ENCODE data around the gene PAQR6. TPM values are rescaled to one million over a fixed set of nuclear protein-coding genes. Genes with fewer than 3 reads are reported as not detected.

The PAQR6 gene
- total RNA-seq, 3 donors from 2014 or later (not counting 1 experiment from before 2014, with no cell fraction given) = 2.6 to 5.5 (median 3.5) TPM

DNA sequence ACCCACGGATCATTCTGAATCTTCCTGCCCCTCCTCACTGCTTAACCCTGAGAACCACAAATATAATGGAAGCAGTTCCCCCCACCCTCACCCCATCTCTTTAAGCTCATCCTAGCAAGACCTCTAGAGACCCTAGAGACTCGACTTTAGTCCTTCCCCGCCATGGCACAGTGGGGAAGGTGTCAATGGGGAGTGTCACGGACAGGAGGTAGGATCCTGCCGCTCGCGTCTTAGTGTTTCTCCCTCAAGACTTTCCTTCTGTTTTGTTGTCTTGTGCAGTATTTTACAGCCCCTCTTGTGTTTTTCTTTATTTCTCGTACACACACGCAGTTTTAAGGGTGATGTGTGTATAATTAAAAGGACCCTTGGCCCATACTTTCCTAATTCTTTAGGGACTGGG, 35.7 kb downstream of the PAQR6 start:
- H3K4me1 Mint-ChIP-seq = peaks cover 20 to 25% of the 10 kb centered on the region in 2 donors
- ATAC-seq (no peak), DNase-seq (no peak)
- no peaks in the 10 kb centered on the region for H3K27me3 Mint-ChIP-seq (ENCODE audit: low read depth in 2 of 2)
- Histone ChIP-seq H3K9me3 (ENCODE audit: control insufficient read depth, insufficient read depth, low read length) (no peaks in the 10 kb centered on the region), H3K27me3 (ENCODE audit: control insufficient read depth, insufficient read depth, low read length) (no peaks in the 10 kb centered on the region), H3K27ac (ENCODE audit: low read length) (peak overlapping the region; percentile 85), H3K4me1 (ENCODE audit: control insufficient read depth, insufficient read depth, low read length) (peaks cover 20% of the 10 kb centered on the region), H3K36me3 (ENCODE audit: control insufficient read depth, insufficient read depth, low read length) (peaks cover 27% of the 10 kb centered on the region), H3K4me3 (ENCODE audit: low read length) (peak overlapping the region; percentile 60)
- intact Hi-C loops (cut with micrococcal nuclease) = loop anchor here (1.0 kb wide), 1 partner anchor 18 kb away; the partner anchor contains the start of gene SLC25A44
- WGBS (ENCODE audit: insufficient coverage) = 96% methylated on average over 8 of the region's 9 CpGs
- peak overlapping the region; percentile 99 for H3K27ac Mint-ChIP-seq
- H3K9me3 Mint-ChIP-seq = no peaks in the 10 kb centered on the region
- H3K4me3 Mint-ChIP-seq = peak overlapping the region; percentile 98
- peaks cover 8% of the 10 kb centered on the region for H3K36me3 Mint-ChIP-seq
- TF ChIP-seq, protein P1, sequence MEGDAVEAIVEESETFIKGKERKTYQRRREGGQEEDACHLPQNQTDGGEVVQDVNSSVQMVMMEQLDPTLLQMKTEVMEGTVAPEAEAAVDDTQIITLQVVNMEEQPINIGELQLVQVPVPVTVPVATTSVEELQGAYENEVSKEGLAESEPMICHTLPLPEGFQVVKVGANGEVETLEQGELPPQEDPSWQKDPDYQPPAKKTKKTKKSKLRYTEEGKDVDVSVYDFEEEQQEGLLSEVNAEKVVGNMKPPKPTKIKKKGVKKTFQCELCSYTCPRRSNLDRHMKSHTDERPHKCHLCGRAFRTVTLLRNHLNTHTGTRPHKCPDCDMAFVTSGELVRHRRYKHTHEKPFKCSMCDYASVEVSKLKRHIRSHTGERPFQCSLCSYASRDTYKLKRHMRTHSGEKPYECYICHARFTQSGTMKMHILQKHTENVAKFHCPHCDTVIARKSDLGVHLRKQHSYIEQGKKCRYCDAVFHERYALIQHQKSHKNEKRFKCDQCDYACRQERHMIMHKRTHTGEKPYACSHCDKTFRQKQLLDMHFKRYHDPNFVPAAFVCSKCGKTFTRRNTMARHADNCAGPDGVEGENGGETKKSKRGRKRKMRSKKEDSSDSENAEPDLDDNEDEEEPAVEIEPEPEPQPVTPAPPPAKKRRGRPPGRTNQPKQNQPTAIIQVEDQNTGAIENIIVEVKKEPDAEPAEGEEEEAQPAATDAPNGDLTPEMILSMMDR (IDR thresholded peaks at IDR 0.05) = no peak

DNA sequence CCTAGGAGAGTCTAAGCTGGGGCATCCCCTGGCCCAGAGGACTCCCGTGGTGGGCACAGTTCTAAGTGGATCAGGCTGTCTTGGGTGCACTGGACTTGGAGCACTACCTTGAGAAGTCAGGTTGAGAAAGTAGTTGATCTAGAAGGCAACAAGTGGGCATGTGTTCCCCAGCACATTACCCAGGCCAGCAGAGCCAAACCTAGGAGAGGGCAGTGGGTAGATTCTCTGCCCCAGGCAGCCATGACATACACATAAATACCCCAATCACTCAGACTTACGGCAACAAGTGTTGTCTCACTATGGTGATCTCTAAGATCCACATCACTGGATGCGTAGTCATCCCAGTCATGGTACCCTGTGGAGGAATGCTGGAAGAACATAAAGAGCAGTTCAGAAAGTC, 36.6 kb downstream of the PAQR6 start:
- Histone ChIP-seq H3K4me1 (ENCODE audit: control insufficient read depth, insufficient read depth, low read length) (peaks cover 20% of the 10 kb centered on the region), H3K36me3 (ENCODE audit: control insufficient read depth, insufficient read depth, low read length) (peaks cover 27% of the 10 kb centered on the region), H3K27me3 (ENCODE audit: control insufficient read depth, insufficient read depth, low read length) (no peaks in the 10 kb centered on the region), H3K9me3 (ENCODE audit: control insufficient read depth, insufficient read depth, low read length) (no peaks in the 10 kb centered on the region), H3K4me3 (ENCODE audit: low read length) (no peak overlapping the region), H3K27ac (ENCODE audit: low read length) (no peak overlapping the region)
- peaks cover 20 to 25% of the 10 kb centered on the region in 2 donors for H3K4me1 Mint-ChIP-seq
- intact Hi-C loops (cut with micrococcal nuclease) = no loop called here
- H3K36me3 Mint-ChIP-seq = peaks cover 8% of the 10 kb centered on the region
- TF ChIP-seq, protein P1 (IDR thresholded peaks at IDR 0.05) = no peak
- H3K9me3 Mint-ChIP-seq = no peaks in the 10 kb centered on the region
- H3K27ac Mint-ChIP-seq = peak overlapping the region; percentile 99
- H3K27me3 Mint-ChIP-seq (ENCODE audit: low read depth in 2 of 2) = no peaks in the 10 kb centered on the region
- WGBS (ENCODE audit: insufficient coverage) = 98% methylated on average over 3 of the region's 3 CpGs
- DNase-seq (no peak), ATAC-seq (no peak)
- peak overlapping the region; percentile 45 for H3K4me3 Mint-ChIP-seq

DNA sequence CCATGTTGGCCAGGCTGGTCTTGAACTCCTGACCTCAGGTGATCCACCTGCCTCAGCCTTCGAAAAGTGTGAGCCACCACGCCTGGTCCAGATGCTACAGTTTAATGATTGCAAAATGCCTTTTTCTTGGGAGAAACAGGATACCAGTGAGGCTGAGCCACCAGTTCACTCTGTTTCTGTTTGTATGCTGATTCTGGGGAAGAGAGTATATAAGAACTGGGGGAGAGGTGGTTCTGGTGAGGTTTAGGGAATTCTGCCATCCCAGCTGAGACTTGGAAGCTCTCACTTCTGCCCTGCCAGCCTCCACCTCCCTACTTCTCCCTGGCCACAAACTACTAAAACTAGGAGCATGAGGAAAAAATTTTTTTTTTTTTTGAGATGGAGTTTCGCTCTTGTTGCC, 43.2 kb downstream of the PAQR6 start:
- no peaks in the 10 kb centered on the region for H3K9me3 ChIP-seq (ENCODE audit: control insufficient read depth, insufficient read depth, low read length)
- no peak overlapping the region for H3K4me3 ChIP-seq (ENCODE audit: low read length)
- Mint-ChIP-seq H3K9me3 (no peaks in the 10 kb centered on the region), H3K4me3 (no peak overlapping the region), H3K27ac (no peak overlapping the region), H3K36me3 (peaks cover 8% of the 10 kb centered on the region), H3K27me3 (ENCODE audit: low read depth in 2 of 2) (no peaks in the 10 kb centered on the region), H3K4me1 (peaks cover 14 to 17% of the 10 kb centered on the region in 2 donors)
- TF ChIP-seq, protein P1 (IDR thresholded peaks at IDR 0.05) = no peak
- no peaks in the 10 kb centered on the region for H3K4me1 ChIP-seq (ENCODE audit: control insufficient read depth, insufficient read depth, low read length)
- DNase-seq (no peak), ATAC-seq (no peak)
- H3K27me3 ChIP-seq (ENCODE audit: control insufficient read depth, insufficient read depth, low read length) = no peaks in the 10 kb centered on the region
- WGBS (ENCODE audit: insufficient coverage) = 97% methylated on average over 2 of the region's 3 CpGs
- H3K36me3 ChIP-seq (ENCODE audit: control insufficient read depth, insufficient read depth, low read length) = peaks cover 39% of the 10 kb centered on the region
- H3K27ac ChIP-seq (ENCODE audit: low read length) = no peak overlapping the region
- intact Hi-C loops (cut with micrococcal nuclease) = no loop called here

GRCh38 chr1:156203331-156203730, 44.5 kb downstream of the PAQR6 start:
- H3K9me3 ChIP-seq (ENCODE audit: control insufficient read depth, insufficient read depth, low read length) = no peaks in the 10 kb centered on the region
- intact Hi-C loops (cut with micrococcal nuclease) = no loop called here
- Mint-ChIP-seq H3K36me3 (peaks cover 2% of the 10 kb centered on the region), H3K4me3 (no peak overlapping the region), H3K9me3 (no peaks in the 10 kb centered on the region), H3K4me1 (peaks cover 28 to 30% of the 10 kb centered on the region in 2 donors), H3K27ac (no peak overlapping the region), H3K27me3 (ENCODE audit: low read depth in 2 of 2) (no peaks in the 10 kb centered on the region)
- no peak overlapping the region for H3K4me3 ChIP-seq (ENCODE audit: low read length)
- H3K4me1 ChIP-seq (ENCODE audit: control insufficient read depth, insufficient read depth, low read length) = peaks cover 7% of the 10 kb centered on the region
- ATAC-seq = no peak
- no peak overlapping the region for H3K27ac ChIP-seq (ENCODE audit: low read length)
- TF ChIP-seq, protein P1 (IDR thresholded peaks at IDR 0.05) = no peak
- no peaks in the 10 kb centered on the region for H3K27me3 ChIP-seq (ENCODE audit: control insufficient read depth, insufficient read depth, low read length)
- H3K36me3 ChIP-seq (ENCODE audit: control insufficient read depth, insufficient read depth, low read length) = peaks cover 32% of the 10 kb centered on the region
- no peak for DNase-seq
